Kidney (tissue), 14 donors: ENCODE data around the gene CIPC. TPM values are rescaled to one million over a fixed set of nuclear protein-coding genes. Genes with fewer than 3 reads are reported as not detected.
A peak's percentile ranks its signal among the peaks of the same experiment; 100 is the strongest.

ENCODE experiments used
- DNase-seq, 5 donors: peaks; one replicate each; pipeline ENCODE4 v3.0.0-alpha.2; 2013 to 2020
- FAIRE-seq: peaks from 2 replicates; lab custom pipeline; 2012; peaks lifted over from hg19 to GRCh38; lab: Jason Lieb, UNC
- H3K27ac ChIP-seq, 2 donors: one replicate each; pipeline ENCODE4 v1.7.0; 2013; ENCODE audit warnings: low read depth in 2 of 2, low read length in 2 of 2, inconsistent platforms in 1 of 2
- H3K27me3 ChIP-seq: one replicate; pipeline ENCODE4 v1.7.1; 2013; ENCODE audit warnings: low read length, inconsistent platforms; ENCODE audit not compliant: control insufficient read depth, insufficient read depth
- H3K36me3 ChIP-seq, 3 donors: one replicate each; pipeline versions ENCODE4 v1.7.0 to v1.7.1; 2013; ENCODE audit warnings: low read length in 3 of 3, control low read depth in 1 of 3, inconsistent platforms in 1 of 3; ENCODE audit not compliant: insufficient read depth in 3 of 3, control insufficient read depth in 2 of 3
- H3K4me1 ChIP-seq, 3 donors: one replicate each; pipeline versions ENCODE4 v1.7.0 to v1.7.1; 2013; ENCODE audit warnings: low read length in 3 of 3, inconsistent platforms in 1 of 3, low read depth in 1 of 3; ENCODE audit not compliant: control insufficient read depth in 2 of 3, insufficient read depth in 2 of 3
- H3K4me3 ChIP-seq, 3 donors: one replicate each; pipeline versions ENCODE4 v1.7.0 to v1.8.1; 2013; ENCODE audit warnings: low read length in 3 of 3, control low read depth in 1 of 3, inconsistent platforms in 1 of 3
- H3K9ac ChIP-seq, 3 donors: one replicate each; pipeline versions ENCODE4 v1.7.0 to v1.7.1; 2013; ENCODE audit warnings: low read length in 3 of 3, control low read depth in 1 of 3, inconsistent platforms in 1 of 3
- H3K9me3 ChIP-seq, 3 donors: one replicate each; pipeline versions ENCODE4 v1.7.0 to v1.7.1; 2013; ENCODE audit warnings: low read length in 3 of 3, control low read depth in 1 of 3, inconsistent platforms in 1 of 3; ENCODE audit not compliant: control insufficient read depth in 2 of 3, insufficient read depth in 1 of 3
- CTCF ChIP-seq: IDR thresholded peaks from 3 replicates; pipeline ENCODE4 v1.5.1; 2012; ENCODE audit warnings: mild to moderate bottlenecking, moderate library complexity, borderline replicate concordance; ENCODE audit not compliant: insufficient read depth; ENCODE audit errors: extremely low read depth
- intact Hi-C: fragments of 100-400 bp; cut with DNase I; formaldehyde crosslinking; loops from one replicate; pipeline ENCODE4 v1.11.1; 2022
- polyA plus RNA-seq: library from polyadenylated mRNA; stranded (reverse); fragments of 350-450 nt; fragmentation: Illumina TruSeq; extraction: RNeasy Lipid Tissue Mini Kit (QIAGEN cat#74804); gene quantifications from one replicate; pipeline ENCODE4 v1.2.3, GENCODE V29; 2014; ENCODE audit warnings: low read depth, low replicate concordance; ENCODE audit not compliant: insufficient read depth
- total RNA-seq: library from RNA; stranded (reverse); fragmentation: NEBNext Ultra II Directional; extraction: Animal tissue kit (Norgen Biotek cat#: 25700); gene quantifications from one replicate; pipeline ENCODE4 v1.2.1, GENCODE V29; 2021
- donor health status: control.
- donor health status: control.
- donor health status: control.
- donor health status: control.
- donor health status: control.
- donor health status: DM: yes; HTN: yes; CAD: no.
- donor health status: Normal renal cell carcinoma (clear cell type).

The CIPC gene
- total and polyA plus RNA-seq, 2 donors from 2014 or later = 12.8 to 23.5 TPM

- no peak overlapping the region for H3K4me3 ChIP-seq
- FAIRE-seq = no peak
- peak overlapping the region; percentile 64 to 67 for H3K27ac ChIP-seq
- intact Hi-C loops = loop anchor here (5.0 to 10.0 kb wide), 2 partner anchors 157 to 195 kb away; no protein-coding TSS in a partner anchor
- H3K9ac ChIP-seq = no peak overlapping the region
- H3K4me1 ChIP-seq = peaks cover 0 to 10% (median 10%) of the 10 kb centered on the region in 3 donors
- no peaks in the 10 kb centered on the region for H3K9me3 ChIP-seq
- H3K27me3 ChIP-seq = no peaks in the 10 kb centered on the region
- no peak for DNase-seq
- no peaks in the 10 kb centered on the region for H3K36me3 ChIP-seq
- no peak for TF ChIP-seq CTCF
Observed at GRCh38 chr14:77069551-77069950, 28.5 kb upstream of the CIPC start.

GRCh38 chr14:77071938-77072388 lies 26.1 kb upstream of the CIPC start:
- no peak for TF ChIP-seq CTCF
- intact Hi-C loops = no loop called here
- Histone ChIP-seq H3K27me3 (no peaks in the 10 kb centered on the region), H3K36me3 (no peaks in the 10 kb centered on the region), H3K4me1 (peaks cover 0 to 18% (median 14%) of the 10 kb centered on the region in 3 donors), H3K9ac (no peak overlapping the region), H3K27ac (no peak overlapping the region), H3K9me3 (no peaks in the 10 kb centered on the region), H3K4me3 (no peak overlapping the region)
- DNase-seq (peak in 1 of 5 donors; percentile 13), FAIRE-seq (no peak)

GRCh38 chr14:77074969-77075368 lies 23.1 kb upstream of the CIPC start:
- TF ChIP-seq CTCF = no peak
- no peaks in the 10 kb centered on the region for H3K27me3 ChIP-seq
- H3K36me3 ChIP-seq = no peaks in the 10 kb centered on the region
- H3K9me3 ChIP-seq = no peaks in the 10 kb centered on the region
- DNase-seq = no peak
- H3K4me3 ChIP-seq = no peak overlapping the region
- H3K27ac ChIP-seq = peak overlapping the region; percentile 43 to 90
- no peak overlapping the region for H3K9ac ChIP-seq
- no peak for FAIRE-seq
- intact Hi-C loops = no loop called here
- H3K4me1 ChIP-seq = peaks cover 0 to 12% (median 8%) of the 10 kb centered on the region in 3 donors
